HFF-Myc (cell line): ENCODE results near the gene IL1RAPL2.

ENCODE experiments used
- DNase-seq: peaks from one replicate; pipeline ENCODE4 v3.0.0-alpha.2; 2011; ENCODE audit warnings: low read depth; ENCODE audit errors: extremely low read depth
- H3K4me3 ChIP-seq: replicated peaks from 2 replicates; pipeline ENCODE4 v1.5.1; 2011; ENCODE audit warnings: low read depth, mild to moderate bottlenecking, control low read depth, low read length
- TF ChIP-seq, protein P1 (sequence below): IDR thresholded peaks from 2 replicates; pipeline ENCODE4 v1.5.1; 2012; ENCODE audit warnings: mild to moderate bottlenecking, low read depth, low read length, control low read depth; ENCODE audit errors: missing control alignments

Gene IL1RAPL2

DNA sequence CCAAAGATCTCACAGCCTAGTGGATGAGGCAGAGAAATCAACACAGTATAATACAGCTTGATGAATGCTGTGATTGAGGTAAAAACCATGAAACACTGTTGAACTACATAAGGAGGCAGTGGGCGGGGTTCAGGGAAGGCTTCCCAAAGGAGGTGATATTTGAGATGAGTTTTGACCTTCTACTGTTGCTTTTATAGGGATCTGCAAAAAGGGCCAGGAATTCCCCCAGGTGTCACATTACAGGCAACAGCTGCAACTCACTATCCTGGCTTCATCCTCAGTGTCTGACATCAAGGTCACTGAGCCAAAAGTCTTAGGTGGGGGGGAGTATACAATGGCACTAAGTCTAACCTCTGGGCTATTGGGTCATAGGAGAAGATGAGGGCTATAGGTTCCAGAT lies 1070.7 kb downstream of the IL1RAPL2 start:
- no peak overlapping the region for H3K4me3 ChIP-seq
- no peak for DNase-seq
- TF ChIP-seq, protein P1, sequence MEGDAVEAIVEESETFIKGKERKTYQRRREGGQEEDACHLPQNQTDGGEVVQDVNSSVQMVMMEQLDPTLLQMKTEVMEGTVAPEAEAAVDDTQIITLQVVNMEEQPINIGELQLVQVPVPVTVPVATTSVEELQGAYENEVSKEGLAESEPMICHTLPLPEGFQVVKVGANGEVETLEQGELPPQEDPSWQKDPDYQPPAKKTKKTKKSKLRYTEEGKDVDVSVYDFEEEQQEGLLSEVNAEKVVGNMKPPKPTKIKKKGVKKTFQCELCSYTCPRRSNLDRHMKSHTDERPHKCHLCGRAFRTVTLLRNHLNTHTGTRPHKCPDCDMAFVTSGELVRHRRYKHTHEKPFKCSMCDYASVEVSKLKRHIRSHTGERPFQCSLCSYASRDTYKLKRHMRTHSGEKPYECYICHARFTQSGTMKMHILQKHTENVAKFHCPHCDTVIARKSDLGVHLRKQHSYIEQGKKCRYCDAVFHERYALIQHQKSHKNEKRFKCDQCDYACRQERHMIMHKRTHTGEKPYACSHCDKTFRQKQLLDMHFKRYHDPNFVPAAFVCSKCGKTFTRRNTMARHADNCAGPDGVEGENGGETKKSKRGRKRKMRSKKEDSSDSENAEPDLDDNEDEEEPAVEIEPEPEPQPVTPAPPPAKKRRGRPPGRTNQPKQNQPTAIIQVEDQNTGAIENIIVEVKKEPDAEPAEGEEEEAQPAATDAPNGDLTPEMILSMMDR: no peak

DNA sequence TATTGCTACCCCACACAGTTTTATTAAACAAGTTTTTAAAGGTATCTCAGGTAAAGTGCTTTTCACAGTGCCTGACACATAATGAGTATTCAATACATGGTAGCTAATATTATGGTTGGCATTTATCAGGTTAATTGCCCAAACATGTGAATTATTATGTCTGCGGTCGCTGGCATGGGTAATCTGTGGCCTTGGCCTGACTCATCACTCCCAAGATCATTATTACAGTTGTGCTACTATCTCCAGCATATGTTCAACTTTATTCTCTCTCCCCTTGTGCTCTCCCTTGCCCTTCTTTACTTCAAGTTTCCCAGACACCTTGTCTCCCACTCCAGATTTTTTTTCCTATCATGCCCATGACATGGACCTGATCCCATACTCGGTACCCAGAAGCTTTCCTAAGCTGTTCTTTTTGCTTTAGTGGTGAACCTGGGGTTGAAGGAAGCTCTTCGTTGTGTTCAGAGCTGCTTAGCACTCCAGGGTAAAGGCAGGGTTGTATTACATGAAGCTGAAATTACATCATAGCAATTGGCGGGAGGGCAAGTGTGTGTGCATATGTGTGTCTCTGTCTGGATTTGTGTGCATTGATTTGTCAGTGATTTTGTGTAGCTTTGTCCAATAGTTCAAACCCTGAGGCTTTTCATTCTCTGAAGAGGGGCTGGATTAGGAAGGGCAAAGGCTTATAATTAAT lies 1079.8 kb downstream of the IL1RAPL2 start:
- no peak overlapping the region for H3K4me3 ChIP-seq
- TF ChIP-seq, protein P1: no peak
- DNase-seq: no peak

DNA sequence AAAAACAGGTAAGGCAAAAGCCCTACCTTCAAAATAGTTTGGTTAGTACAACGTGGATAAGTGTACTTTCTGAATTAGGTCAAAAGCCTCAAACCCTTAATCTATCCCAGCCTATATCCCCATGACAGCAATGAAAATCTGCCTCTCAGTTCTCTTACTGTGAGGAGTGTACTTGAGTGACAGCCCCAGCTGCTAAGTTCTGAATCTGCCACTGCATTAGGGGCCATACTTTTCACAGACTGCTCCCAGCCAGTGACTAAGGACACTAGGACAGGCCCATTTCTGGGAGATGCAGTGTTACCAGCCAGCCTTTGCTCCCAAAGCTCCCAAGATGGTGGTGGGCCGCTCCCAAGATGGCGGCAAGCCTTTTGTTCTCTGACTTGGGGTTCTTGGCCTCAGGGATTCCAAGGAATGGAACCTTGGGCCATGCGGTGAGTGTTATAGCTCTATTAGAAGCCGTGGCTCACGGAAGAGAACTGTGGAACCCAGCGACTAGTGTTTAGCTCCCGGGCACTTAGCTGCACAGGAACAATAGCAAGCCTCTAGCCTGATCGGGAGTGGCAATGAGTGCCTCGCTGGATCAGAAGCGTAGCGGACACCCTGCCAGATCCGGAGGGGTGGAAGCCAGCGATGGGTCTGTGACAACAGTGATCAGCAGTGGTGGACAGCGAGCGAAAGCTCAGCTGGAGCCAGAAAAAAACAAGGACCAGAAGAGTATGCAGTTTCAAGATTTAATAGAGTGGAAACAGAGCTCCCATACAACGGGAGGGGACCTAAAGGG lies 1080.8 kb downstream of the IL1RAPL2 start:
- H3K4me3 ChIP-seq: no peak overlapping the region
- TF ChIP-seq, protein P1: no peak
- DNase-seq: no peak

DNA sequence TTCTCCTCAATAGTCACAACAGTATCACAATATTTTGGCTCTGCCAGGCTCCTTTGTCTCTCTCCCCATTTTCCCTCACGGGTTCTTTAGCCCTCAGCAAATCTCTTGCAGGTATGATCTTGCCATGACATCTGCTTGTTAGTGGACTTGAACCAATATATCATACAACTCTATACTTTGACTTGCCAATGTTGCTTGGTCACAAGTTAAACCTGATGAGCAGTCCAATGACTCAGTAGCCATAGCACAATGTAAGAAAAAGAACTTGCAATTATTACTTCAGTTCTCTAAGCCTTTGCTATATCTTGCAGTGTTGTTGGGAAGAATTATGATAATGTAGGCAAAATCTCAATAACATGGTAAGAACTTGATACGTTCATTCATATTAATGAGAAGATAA lies 1081.8 kb downstream of the IL1RAPL2 start:
- no peak overlapping the region for H3K4me3 ChIP-seq
- TF ChIP-seq, protein P1: no peak
- no peak for DNase-seq

DNA sequence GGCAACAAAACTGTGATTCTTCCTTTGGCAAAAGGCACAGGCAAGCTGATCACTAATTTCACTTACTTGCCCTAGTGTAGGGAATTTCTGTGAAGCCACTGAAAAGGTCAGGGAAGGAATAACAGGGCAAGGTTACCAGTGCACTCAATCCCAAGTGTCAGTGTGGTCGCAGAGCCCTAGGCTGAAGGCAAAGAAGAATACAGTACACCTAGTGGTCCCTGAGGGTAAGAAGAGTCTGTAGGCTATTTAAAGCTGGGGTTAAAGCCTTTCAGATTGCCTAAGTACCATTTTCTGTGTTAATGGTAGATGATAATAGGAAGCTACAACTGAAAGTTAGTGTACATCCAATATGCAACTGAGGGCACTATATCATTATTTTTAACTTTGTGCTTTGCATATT lies 1082.7 kb downstream of the IL1RAPL2 start:
- TF ChIP-seq, protein P1: no peak
- no peak overlapping the region for H3K4me3 ChIP-seq
- DNase-seq: no peak

DNA sequence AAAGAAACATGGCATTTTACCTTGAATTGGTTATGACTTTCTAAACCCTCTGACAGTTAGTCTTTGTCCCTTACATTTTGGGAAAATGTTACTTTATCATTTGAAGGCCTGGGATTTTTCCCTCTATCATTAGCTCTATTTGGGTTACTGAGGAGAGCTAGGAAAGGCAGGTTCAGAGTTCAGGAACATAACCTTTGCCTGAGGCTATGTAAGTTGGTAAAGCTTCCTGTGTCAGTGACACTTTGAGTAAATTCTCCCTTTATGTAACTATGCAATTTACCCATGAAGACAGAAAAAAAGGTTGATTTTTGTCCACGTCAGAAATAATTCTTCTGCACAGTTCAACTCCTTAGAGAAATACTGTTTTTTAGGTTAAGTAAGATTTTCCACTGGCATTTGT lies 1084.6 kb downstream of the IL1RAPL2 start:
- DNase-seq: no peak
- no peak overlapping the region for H3K4me3 ChIP-seq
- TF ChIP-seq, protein P1: no peak
